ACHN (cell line): Measurements from ENCODE around the gene MFSD12.

Experiments
- DNase-seq: peaks from one replicate; pipeline ENCODE4 v3.0.0-alpha.2; 2015
- in situ Hi-C: cut with HindIII; loops from 2 replicates; pipeline ENCODE4 v1.10.0; 2017; ENCODE audit warnings: low sequenced_read_pairs, low pct_ligation_motif_present, low pct_unique_long_range_greater_than_20kb

Gene MFSD12

DNA sequence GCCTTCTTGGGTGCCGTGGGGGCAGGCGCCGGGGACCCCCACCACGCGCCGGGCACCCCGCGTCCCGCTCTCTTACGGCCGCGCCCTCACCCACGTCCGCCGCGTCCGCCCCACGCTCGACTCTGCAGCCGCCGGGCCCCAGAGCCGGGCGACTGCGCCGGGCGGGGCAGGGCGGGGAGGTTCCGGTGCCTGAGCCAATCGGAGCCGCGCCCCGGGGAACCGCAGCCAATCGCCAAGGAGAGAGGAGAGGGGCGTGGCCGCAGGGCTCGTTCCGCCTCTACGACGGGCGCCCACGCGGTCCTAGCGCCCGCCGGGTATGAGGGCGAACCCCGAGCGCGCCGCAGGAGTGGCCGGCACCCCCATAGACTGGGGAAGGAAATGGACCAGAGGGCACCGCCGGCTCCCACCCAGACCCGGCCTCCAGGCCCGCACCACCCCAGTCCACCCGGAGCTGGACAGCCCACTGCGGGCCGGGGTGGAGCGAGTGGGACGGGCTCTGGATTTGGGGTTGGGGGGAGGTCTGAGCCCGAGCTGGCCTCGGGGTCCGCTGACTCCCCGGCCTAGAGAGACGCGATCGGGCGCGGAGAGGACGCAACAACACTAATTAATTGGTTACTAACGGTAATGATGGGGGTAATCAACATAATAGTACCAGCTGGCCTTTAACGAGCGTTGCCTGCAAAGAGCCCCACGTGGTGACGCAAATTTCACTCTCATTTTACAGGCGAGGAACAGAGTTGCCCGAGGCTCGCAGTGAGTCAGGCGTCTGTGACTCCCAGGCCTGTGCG is at the start of gene MFSD12:
MFSD12 (minus strand) TSS at position 126 of the 788 bp plus-strand sequence. CDS start 183 bp downstream, outside the sequence.
- in situ Hi-C loops = no loop called here
- peak; percentile 88 for DNase-seq

GRCh38 chr19:3606690-3607289 is 49.4 kb upstream of the MFSD12 start, which contains the start of gene TBXA2R:
TSS of gene TBXA2R (minus strand) at chr19:3606875. CDS start at chr19:3600634, 6,241 bp downstream.
- DNase-seq = peak; percentile 54
- in situ Hi-C loops = no loop called here

GRCh38 chr19:3606174-3606689 is 48.8 kb upstream of the MFSD12 start:
- in situ Hi-C loops = no loop called here
- peak; percentile 19 for DNase-seq

DNA sequence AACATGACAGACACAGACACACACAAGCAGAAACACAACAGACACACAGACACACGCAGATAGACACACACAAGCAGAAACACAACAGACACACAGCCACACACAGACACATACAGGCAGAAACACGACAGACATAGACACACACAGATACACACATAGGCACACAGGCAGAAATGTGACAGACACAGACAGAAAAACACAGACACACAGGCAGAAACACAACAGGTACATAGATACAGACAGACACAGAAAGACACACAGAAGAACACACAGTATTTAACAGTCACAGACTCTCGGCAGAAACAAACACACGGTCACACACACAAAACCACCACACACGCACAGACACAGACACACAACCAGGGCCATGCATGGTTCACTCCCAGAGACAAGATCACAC is 48.4 kb upstream of the MFSD12 start:
- DNase-seq = no peak
- in situ Hi-C loops = no loop called here

DNA sequence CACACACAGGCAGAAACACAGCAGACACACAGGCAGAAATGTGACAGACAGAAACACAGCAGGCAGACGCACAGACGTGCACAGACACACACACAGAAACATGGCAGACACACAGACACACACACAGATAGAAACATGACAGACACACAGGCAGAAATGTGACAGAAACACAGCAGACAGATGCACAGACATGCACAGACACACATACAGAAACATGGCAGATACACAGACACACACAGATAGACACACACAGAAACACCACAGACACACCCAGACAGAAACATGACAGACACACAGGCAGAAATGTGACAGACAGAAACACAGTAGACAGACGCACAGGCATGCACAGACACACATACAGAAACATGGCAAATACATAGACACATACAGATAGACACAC is 48.0 kb upstream of the MFSD12 start:
- no peak for DNase-seq
- in situ Hi-C loops = no loop called here

GRCh38 chr19:3604987-3605343 is 47.6 kb upstream of the MFSD12 start:
- in situ Hi-C loops = no loop called here

GRCh38 chr19:3604227-3604986 is 47.0 kb upstream of the MFSD12 start:
- in situ Hi-C loops = no loop called here

More at GRCh38 chr19:3604987-3605343, 47.6 kb upstream of the MFSD12 start:
- DNase-seq = no peak

GRCh38 chr19:3603121-3603811 is 45.9 kb upstream of the MFSD12 start:
- in situ Hi-C loops = no loop called here
- no peak for DNase-seq

More at GRCh38 chr19:3604227-3604986, 47.0 kb upstream of the MFSD12 start:
- DNase-seq = no peak

GRCh38 chr19:3601021-3601420 is 43.6 kb upstream of the MFSD12 start:
- DNase-seq = no peak
- in situ Hi-C loops = no loop called here

GRCh38 chr19:3599776-3600187 is 42.4 kb upstream of the MFSD12 start:
- in situ Hi-C loops = no loop called here
- DNase-seq = peak; percentile 8

- in situ Hi-C loops = no loop called here
- DNase-seq = no peak
Observed at GRCh38 chr19:3595521-3596061, 38.2 kb upstream of the MFSD12 start.

DNA sequence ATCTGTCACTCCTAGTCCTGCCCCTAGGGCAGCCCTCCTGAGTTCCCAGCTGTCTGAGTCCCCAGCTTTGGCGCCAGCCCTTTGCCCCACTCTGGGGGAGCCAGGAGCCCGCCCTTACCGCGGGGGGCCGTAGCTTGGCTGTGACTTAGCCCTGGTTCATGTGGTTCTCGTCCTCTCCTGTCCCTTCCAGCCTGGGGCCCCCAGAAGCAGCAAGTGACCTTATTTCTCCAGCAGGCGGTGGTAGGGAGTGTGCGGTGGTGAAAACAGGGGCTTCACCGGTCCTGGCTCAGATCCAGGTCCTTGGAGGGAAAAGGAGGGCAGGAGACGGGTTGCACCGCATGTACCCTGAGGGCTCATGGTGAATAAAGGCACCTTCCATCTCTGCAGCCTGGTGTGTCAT is 35.8 kb upstream of the MFSD12 start:
- in situ Hi-C loops = no loop called here
- DNase-seq = no peak

GRCh38 chr19:3591876-3592613 is 34.7 kb upstream of the MFSD12 start:
- in situ Hi-C loops = no loop called here
- DNase-seq = no peak

DNA sequence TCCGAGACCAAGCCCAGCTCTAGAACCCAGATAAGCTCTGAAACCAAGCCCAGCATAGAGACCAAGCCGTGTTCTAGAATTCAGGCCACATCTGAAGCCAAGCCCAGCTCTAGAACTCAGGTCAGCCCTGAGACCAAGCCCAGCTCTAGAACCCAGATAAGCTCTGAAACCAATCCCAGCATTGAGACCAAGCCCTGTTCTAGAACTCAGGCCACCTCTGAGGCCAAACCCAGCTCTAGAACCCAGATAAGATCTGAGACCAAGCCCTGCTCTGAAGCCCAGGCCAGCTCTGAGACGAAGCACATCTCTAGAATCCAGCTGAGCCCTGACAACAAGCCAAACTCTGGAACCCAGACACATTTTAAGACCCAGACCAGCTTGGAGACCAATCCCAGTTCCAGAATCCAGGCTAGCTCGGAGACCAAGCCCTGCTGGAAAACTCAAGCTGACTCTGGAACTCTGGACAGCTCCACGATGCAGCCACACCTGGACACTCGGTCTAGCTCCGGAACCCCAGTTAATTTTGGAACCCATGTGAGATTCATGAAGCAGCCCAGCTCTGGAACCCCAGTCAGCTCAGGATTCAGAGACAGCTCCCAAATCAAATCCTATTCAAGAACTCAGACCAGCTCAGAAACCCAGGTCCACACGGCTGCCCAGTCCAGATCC is 33.7 kb upstream of the MFSD12 start:
- in situ Hi-C loops = no loop called here
- DNase-seq = no peak

- DNase-seq = no peak
- in situ Hi-C loops = no loop called here
Observed at GRCh38 chr19:3589949-3590348, 32.6 kb upstream of the MFSD12 start.

DNA sequence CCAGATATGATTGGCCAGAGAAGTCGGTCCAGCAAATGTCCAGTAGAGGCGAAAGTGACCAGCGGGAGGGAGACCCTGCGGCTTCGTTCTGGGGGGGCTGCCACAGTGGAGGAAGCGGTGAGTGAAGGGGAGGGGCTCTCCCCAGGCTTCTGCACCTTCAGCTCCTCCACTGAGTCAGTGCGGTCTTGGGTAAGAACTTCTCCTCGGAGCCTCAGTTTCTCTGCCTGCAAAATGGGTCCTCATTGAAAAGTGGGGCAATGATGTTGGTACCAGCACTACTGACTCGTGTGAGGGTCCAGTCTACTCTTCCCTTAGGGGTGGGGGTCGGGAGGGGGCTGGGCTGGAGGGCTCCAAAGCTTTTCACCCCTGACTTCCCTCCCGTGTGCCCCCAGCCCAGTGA is 32.1 kb upstream of the MFSD12 start:
- DNase-seq = no peak
- in situ Hi-C loops = no loop called here

GRCh38 chr19:3586707-3587346 is 29.4 kb upstream of the MFSD12 start:
- DNase-seq = no peak
- in situ Hi-C loops = no loop called here
